Measurements from ENCODE around the gene HPCAL1.

DNA sequence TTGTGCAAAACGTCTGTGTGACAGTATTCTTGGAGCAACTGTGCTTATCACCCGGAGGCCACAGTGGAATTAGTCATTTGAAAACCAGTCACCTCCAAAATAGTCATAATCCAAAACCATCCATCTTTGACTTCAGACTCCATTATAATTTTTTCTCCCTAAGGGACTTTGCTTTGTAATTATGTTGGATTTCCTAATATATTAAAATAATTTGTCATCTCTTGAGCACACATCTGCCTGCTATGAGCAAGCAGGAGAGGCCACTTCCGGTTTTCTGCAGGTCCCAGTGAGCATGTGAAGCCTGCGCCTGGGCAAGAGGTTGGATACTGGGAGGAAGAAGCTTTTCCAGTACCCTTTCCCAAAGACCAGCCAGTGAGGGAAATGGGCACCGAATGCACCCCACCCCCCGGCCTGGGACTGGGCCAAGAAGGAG, 87.7 kb downstream of the HPCAL1 start:
- TF ChIP-seq, protein P1, sequence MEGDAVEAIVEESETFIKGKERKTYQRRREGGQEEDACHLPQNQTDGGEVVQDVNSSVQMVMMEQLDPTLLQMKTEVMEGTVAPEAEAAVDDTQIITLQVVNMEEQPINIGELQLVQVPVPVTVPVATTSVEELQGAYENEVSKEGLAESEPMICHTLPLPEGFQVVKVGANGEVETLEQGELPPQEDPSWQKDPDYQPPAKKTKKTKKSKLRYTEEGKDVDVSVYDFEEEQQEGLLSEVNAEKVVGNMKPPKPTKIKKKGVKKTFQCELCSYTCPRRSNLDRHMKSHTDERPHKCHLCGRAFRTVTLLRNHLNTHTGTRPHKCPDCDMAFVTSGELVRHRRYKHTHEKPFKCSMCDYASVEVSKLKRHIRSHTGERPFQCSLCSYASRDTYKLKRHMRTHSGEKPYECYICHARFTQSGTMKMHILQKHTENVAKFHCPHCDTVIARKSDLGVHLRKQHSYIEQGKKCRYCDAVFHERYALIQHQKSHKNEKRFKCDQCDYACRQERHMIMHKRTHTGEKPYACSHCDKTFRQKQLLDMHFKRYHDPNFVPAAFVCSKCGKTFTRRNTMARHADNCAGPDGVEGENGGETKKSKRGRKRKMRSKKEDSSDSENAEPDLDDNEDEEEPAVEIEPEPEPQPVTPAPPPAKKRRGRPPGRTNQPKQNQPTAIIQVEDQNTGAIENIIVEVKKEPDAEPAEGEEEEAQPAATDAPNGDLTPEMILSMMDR (IDR thresholded peaks at IDR 0.05), result no peak
- no peak for TF ChIP-seq POLR2A (IDR thresholded peaks at IDR 0.05)

Data from tibial nerve (tissue), 3 donors.